ENCODE measurements around the gene UBE2G2. TPM values are rescaled to one million over a fixed set of nuclear protein-coding genes. Genes with fewer than 3 reads are reported as not detected.

Gene UBE2G2, protein sequence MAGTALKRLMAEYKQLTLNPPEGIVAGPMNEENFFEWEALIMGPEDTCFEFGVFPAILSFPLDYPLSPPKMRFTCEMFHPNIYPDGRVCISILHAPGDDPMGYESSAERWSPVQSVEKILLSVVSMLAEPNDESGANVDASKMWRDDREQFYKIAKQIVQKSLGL
- 53.1 and 68.3 TPM in 2 replicates for total RNA-seq (2014; rRNA removed; shearing (Covaris generic))

DNA sequence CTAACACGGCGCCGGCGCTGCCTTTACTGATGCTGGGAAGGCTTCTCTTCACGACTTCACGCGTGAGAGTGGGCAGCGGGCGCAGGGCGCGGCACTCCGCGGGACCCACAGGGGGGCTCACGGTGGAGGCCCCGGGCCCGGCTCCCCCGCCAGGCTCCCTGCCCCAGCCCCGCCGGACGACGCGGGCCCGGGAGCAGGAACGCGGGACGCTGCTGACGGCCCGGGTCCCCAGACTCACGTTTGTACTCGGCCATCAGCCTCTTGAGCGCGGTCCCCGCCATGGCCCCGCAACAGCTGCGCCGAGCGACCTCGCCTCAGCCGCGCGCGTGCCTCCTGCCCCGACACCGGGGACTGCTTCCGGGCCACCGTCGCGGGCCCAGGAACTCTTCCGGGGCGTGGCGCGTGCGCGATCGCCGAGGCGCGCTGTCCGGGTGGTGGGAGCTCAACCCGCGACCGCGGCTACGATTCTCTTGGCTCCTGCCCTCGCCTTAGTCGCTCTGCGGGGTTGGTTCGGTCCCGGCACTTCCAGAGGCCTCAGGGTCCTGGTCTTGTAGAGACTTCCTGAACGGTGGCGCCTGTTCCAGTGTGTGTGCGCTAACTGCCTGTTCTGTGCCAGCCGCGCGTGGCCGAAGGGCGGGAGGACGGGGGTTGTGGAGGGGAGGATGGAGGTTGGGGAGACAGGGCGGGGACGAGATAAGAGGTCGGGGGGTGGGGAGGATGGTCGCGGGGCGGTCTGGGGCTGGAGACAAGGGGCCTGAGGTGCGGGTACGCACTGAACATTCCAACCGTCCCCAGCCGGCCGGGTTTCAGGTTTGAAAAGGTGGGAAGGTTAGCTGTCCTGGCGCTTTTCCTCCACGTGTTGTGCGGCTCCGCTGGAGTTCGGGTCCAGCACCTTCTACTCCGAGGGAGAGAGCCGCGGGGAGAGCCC is at the start of gene UBE2G2:
UBE2G2 (minus strand) TSS at position 353 of the 928 bp plus-strand sequence; CDS start at position 281, 72 bp downstream.
- DNase-seq (ENCODE audit: low spot score): peak; percentile 68

DNA sequence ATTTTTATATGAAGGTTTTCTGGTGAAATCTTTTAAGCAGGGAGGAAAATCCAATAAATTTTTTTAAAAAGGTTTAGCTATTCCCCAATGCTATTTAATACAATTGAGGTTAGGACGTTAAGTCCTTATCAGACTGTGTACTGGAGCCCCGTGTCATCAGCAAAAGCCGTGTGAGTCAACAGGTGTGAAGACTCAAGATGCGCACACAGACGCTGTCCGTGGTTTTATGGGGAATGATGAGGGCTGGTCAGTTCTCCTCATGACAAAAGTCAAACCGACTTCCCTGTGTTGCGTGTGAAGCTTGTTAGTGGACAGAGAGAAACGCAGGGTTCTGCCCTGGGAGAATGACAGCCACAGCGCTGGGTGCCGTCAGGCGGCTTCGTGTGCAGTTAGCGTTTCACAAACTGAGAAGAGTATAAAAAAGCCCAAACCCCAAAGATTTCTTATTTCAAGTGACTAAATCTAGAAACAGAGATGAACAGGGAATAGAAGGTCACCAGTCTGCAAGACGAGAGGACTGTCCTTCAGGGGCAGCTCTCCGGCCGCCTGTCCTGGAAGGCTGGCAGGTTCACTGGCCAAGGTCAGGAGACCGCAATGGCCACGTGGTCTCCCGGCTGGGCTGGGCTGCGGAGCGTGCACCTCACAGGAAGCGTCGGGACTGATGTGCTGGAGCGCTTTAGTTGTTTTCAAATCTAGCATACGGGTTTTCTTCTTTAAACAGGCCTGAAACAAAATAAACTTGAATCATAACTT is 49.5 kb upstream of the UBE2G2 start:
- DNase-seq (ENCODE audit: low spot score): no peak

DNA sequence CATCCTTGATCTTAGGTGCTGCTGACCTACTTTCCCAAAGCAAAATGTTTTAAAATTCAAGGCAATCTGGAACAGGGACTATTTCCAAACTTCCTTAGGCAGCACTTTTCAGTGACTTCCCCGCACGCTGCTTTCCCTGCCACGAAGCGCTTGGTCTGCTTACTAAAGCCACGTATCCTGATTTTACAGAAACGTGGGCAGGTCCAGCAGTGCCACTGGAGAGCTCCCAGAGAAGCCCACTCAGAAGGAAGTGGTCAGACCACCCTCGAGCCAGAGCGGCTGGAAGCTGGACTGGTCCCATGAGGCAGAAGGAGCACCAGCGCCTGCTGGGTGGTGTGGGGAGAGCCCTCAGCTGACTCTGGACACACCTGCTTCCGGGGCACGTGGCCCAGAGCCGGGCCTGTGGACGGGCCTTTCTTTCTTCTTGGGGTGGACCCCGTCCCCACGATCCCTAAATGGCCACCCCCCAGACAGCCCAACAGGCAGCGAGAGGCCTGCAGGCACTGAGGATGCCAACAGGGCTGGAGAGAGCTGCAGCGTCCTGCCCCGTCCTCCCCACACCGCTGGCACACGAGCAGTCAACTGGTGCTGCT is 48.7 kb upstream of the UBE2G2 start:
- no peak for DNase-seq (ENCODE audit: low spot score)

DNA sequence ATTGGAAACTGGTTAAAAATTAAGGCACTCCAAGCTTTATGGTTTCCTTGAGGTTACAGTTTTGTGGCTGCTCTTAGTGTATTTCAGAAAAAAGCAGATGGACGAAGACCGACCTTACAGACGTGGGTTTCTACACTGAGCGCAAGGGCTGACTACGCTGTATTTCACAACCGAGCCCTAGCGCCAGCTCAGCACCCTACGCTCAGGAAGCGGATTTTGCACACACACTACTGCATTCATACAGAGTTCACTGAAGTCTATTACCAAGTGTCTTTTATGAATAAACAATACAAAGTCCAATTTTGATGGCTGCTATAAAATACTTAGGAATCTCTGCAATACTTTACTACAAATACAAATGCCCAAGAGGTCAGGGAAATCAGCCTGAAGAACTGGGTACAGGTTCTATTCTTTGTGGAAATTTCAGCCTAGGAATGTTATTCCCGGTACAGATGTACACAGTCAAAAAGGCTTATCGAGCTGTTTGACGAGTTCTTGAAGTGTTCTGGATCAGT is 48.1 kb upstream of the UBE2G2 start:
- DNase-seq (ENCODE audit: low spot score): no peak

DNA sequence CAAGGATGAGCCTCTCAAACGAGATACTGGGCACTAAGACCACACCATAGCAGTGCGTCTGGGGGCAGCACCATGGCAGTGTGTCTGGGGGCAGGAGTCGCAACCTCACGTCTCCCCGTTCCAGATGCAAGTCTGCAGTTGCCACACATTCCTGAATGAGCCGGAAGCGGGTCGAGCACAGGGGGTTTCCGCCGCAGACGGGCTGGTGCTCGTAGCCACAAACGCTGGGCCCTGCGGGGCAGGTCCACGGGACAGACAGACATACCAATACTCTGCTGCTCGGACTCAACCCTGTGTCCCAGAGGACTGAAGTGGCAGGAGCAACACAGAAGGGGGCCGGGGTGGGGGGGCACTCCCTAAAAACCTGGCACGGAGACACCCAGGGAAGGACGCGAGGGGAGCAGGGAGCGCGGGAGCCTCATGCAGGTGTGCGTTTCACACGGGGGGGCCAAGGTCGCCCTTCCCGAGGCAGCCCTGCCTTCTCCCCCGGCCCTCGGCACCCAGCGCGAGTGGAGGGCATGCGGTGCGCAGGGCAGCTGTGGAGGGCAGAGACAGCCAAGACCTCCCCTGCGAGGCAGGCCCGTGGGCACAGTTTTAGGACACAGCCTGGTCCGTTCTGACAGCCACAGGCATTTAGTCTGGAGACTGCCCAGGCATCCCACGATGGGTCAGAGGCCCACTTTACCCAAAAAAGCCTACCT is 47.4 kb upstream of the UBE2G2 start:
- no peak for DNase-seq (ENCODE audit: low spot score)

DNA sequence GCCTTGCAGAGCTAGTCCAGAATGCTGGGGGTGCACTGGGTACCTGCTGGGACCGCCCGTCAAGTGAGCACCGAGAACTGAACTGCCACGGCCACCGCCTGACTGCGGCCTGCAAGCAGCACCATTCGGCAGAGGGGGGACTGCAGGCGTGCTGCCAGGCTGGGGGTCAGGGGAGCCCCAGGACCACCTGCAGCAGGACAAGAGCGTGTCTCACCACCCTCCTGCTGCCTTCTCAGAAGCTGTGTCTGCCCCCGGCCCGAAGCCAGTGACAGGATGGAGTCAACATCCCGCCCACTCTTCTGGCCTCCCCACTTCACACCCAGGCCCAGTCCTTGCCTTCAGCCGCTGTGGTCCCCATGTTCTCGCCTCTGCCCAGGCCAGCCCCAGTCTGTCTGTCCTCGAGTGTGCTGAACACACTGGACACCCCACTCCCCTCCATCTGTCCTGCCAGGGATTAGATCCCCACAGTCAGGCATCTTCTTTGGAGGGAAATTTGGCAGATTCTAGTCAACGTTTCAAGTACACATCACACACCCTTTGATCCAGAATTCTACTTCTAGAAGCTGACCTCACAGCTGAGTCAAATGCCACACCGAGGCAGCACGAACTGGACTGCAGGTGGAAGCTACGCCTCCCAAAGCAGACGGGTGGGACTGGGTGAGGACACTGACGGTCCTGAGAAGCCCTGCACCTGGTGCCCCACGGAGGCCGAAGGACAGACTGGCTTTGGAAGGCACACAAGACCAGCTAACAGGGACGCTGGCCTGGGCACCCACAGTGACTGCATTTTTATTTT is 45.8 kb upstream of the UBE2G2 start:
- DNase-seq (ENCODE audit: low spot score): no peak

DNA sequence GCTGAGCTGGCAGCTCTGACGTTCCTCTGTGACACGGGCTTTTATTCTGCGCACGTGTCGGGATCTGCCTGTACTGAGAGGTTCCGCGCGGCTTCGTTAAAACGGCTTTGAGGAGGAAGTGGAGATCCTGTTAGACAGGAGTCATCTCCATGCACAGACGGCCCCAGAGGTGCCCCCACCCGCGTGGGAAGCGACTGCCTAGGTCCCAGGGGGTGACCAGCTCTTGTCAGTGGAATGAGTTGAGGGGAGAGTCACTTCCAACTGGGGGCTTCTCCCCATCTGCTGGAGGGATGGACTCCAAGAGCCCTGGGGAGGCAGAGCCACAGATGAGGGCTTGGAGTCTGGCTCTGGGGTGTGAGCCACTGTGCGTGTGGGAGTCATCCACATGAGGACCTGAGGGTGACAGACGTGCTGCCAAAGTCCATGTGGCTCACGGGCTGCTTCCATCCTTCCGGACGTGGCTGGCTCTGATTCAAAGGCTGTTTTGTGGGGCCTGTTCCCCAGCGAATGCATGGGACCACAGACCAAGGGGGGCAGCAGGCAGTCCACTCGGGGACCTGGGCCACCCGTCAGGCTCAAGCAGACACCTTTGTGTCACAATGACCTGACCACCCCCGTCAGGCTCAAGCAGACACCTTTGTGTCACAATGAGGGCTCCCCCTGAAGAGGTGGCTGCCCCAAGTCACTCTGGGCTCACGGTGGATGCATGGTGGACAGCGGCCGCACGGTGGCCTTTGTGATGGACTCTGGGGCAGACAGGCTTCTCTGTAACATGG is 45.1 kb upstream of the UBE2G2 start:
- no peak for DNase-seq (ENCODE audit: low spot score)

DNA sequence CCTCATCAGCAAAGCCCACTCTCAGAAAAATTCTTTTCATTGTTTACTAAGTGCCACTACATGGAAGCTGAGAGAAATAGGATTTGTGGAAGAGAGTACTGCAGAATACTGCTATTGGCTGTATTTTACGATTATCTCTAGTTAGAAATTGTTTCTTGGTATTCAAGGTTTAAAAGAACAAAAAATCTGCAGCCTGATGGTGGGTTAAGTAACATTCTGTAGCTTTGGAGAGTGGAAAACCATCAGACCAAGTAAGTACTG is 44.5 kb upstream of the UBE2G2 start:
- no peak for DNase-seq (ENCODE audit: low spot score)

DNA sequence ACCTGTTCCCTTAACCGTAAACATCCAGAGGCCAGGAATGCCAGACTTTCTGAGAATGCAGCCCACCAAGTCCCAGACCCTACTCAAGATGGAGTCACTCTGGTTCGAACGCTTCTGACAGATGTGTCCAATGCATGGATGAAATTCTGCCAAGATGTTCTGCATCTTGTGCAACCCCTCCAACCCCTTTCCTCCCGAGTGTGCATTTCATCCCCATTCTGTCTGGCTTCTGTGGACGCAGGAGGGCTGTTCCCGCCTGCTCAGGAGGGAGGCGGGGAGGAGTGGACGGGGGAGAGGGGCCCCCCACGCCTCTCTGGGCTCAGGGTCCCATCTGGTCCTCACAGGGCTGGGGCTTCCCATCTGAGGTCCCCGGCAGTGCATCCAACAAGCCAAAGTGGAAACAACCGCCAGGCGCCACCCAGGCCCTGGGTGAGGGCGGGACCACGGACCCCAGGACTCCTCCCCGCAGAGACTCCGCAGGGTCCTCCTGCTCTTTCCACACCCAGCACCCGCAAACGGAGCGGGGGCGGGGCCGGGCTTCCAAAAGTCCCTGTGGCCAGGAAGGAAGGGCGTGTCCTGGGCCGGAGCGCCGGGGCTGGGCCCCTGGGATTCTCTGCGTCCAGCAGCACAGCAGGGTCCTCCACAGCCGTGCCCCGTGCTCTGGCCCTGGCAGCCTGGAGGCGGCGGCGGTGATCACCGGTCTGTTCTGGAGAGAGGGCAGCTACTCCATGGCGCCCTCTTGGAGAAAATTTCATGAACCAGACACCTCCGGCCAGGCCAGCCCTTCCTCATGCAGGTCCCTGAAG is 44.0 kb upstream of the UBE2G2 start:
- no peak for DNase-seq (ENCODE audit: low spot score)

DNA sequence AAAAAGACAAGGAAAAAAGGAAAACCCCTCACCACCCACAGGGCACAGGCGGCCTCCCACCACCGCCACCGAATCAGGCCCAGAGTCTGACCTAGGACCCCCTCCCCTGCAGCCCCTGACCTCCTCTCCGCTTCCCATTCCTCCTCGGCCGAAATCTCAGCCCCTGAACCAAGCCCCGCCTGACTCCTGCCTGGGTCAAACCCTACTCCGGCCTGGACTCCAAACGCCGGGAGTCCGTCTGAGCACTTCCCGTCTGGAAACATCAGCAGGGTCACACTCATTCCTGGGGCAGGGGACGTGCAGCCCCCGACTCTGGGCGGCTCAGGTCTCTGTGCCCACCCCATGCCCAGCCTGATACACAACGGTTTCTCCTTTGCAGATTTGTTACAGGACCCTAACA is 42.6 kb upstream of the UBE2G2 start:
- no peak for DNase-seq (ENCODE audit: low spot score)

DNA sequence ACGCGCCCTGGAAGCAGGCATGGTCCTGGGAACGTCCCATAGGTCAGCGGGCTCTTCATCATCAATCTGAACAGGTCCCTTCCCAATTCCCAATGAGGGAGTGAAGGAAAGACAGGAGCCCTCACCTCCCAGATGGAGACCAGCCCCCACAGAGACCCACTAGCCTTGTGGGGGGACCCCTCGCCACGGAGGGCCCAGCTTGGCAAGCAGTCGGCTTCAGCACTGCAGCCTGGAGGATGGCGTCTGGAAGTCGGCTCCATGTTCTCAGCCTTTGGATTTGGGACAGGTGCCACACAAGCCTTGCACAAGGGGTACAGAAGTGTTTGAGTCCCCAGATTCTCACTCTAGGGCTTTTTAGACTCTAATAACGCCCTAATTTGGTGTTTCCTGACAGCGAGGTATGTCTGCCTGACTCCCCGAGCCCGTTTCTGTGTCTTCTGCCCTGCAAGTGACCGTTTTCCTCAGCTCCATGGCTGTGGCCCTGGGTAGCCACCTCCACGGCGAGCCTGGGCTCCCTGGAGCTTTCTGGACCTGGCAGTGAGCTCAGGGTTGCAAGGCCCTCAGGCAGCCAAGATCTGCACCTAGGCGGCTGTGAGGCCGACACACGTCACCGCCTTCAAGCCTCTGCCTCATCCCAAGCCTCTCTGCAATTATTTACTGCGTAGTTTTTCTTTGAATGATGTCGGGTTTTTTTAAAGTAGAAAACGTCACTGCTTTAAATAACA is 41.3 kb upstream of the UBE2G2 start:
- DNase-seq (ENCODE audit: low spot score): no peak

DNA sequence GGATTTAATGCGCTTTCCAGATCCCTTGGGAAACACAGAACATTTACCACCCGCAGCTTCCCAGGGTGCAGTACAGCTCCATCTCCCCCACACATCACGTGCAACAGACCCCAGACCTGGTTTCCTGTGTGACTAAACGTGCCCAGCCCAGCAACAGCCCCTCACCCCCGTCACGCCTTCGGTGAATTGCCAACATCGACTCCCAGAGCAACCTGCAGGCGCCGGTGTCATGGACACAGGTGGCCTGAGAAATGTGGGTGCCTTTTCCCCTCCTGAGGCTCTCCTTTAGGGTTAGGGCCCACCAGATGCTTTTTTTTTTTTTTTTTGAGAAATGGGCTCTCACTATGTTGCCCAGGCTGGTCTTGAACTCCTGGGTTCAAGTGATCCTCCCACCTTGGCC is 40.5 kb upstream of the UBE2G2 start:
- DNase-seq (ENCODE audit: low spot score): no peak

DNA sequence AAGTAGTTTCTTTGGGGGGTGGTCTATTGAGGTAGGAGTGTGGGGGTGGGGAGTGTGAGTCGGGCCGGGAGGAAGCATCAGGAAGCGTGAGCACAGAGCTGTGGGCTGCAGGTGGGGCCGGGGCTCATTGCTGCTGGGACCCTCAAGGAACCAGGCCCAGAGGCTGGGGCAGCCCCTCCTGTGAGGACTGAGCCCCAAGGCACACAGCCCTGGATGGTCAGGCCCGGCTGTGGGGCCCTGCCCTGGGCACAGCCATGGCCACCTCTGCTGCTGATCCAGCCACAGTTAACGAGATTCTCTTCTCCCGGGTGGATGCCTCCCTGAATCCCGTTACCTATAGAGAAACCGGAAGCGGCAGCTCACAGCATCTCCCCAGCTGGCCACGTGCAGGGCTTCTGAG is 39.2 kb upstream of the UBE2G2 start:
- DNase-seq (ENCODE audit: low spot score): no peak

DNA sequence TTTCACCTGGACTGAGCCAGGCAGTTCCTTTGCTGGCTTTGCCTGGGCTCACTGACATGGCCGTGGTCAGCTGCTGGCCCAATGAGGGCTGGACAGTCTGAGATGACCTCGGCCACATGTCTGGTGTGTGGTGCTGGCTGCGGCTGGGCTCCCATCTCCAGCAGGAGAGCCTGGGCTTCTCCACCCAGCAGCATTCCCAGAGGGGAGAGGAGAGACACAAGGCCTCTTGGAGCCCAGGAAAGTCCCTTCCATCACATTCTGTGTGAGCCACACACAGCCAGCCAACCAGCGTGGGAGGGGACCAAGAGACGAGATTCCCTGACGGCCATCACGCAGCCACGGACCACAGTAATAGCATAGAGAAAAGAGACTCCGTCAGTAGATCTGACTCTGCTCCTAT is 37.3 kb upstream of the UBE2G2 start:
- no peak for DNase-seq (ENCODE audit: low spot score)

DNA sequence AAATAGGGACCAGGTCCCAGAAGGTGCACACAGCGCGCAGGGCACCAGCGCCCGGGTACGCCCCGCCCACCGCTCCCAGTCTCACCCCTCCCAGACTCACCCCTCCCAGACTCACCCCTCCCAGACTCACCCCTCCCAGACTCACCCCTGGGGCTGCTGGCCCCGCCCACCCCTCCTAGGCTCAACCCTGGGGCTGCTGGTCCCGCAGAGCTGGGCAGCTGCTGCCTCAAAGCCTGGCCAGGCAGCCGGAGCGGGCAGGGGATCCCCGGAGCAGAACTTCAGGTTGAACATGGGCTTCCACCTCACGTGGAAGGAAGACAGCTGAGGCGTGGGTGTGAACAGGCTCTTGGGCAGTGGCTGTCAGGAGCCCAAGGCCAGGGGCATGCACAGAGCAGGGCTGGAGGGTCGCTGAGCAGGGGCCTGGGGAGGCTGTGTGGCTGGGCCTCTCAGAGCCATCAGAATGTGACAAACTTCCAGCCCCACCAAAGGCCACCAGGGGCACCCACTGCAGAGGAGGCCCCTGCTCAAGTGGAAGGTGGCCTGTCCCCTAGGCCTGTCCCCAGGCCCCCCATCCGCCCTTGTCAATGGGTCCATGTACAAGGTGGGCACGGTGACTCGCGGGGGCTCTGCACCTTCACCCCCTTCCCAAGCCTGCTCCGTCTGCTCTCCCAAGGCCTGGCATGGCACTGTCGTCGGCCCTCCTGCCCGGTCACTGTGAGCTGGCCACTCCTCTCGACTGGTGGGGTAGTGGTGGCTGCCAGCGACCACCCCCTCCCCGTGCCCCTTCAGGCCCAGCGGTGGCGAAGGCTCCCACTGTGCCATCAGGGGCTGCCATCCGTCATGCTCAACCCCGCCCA is 36.6 kb upstream of the UBE2G2 start:
- DNase-seq (ENCODE audit: low spot score): no peak

DNA sequence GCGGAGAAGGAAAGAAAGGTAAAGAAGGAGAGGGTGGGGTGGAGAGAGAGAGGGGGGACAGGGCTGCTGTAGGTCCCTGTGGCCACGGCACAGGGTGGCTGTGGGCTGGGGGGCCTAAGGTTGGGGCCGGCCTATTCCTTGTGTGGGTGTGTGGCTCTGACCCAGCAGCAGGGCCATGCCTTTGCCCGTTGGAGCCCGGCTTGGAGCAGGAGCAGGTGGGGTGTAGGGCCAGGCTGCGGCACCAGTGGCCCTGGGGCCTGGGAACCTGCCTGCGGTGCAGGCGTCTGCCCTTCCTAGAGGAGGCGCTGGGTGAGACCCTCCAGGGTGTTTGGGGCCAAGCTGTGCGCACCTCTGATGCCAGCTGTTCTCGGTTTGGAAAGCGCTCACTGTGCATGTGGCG is 35.9 kb upstream of the UBE2G2 start:
- DNase-seq (ENCODE audit: low spot score): no peak

DNA sequence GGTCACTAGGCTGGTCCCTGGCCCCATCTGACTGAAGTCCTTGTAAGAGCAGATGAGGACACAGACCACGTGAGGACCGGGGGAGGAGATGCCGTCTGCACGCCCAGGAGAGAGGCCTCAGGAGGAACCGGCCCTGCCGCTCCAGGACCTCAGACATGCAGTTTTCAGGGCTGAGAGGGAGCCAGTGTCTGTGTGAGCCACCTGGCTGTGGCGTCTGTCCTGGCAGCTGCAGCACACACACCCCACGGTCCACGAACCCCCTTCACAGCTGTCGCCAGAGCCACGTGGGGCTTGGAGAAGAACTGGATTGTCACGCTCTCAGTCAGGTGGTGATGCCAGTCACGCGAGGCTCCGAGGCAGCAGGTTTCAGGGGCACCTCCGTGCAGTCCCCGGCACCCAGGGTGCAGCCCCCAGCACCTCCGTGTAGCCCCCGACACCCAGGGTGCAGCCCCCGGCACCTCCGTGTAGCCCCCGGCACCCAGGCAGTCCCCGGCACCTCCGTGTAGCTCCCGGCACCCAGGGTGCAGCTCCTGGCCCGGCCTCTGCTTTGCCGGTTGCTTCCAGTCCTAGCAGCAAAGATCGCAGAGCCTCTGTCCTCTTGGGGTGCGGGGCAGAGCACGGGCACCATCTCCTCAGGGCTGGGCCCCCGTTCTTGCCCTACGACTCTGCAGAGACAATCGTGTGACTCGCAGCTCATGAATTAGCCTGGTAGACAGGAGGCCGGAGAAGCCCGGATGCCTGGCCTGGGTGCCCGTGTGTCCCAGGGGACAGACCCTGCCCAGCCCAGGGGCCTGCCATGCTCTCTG is 35.2 kb upstream of the UBE2G2 start:
- no peak for DNase-seq (ENCODE audit: low spot score)

Data from A172 (cell line).